GM04504 (cell line): Measurements from ENCODE around the gene CD33.
"Not testable (repeated sequence)": the region's sequence is repeated elsewhere in the genome, so short reads cannot be mapped to it uniquely, and the experiment has no call there.

Source experiments
- DNase-seq: peaks from one replicate; pipeline ENCODE4 v3.0.0-alpha.2; 2012; ENCODE audit warnings: low read depth

CD33 gene

GRCh38 chr19:51210874-51211361 lies 14.0 kb upstream of the CD33 start:
- DNase-seq, result not testable (repeated sequence)

- no peak for DNase-seq
Measured at GRCh38 chr19:51211833-51212232, 13.0 kb upstream of the CD33 start.

GRCh38 chr19:51219307-51219706 lies 5.6 kb upstream of the CD33 start:
- no peak for DNase-seq

GRCh38 chr19:51219971-51220370 lies 4.9 kb upstream of the CD33 start:
- DNase-seq, result no peak

GRCh38 chr19:51220996-51221395 lies 3.9 kb upstream of the CD33 start:
- no peak for DNase-seq

GRCh38 chr19:51224163-51224641 lies 678 bp upstream of the CD33 start:
- DNase-seq, result no peak

GRCh38 chr19:51226067-51226466 lies 1.2 kb downstream of the CD33 start:
- no peak for DNase-seq

GRCh38 chr19:51227326-51227725 lies 2.4 kb downstream of the CD33 start:
- no peak for DNase-seq

GRCh38 chr19:51227966-51228365 lies 3.1 kb downstream of the CD33 start:
- no peak for DNase-seq

- no peak for DNase-seq
Measured at GRCh38 chr19:51240866-51241265, 16.0 kb downstream of the CD33 start.

- DNase-seq, result no peak
Measured at GRCh38 chr19:51242881-51243630, 18.2 kb downstream of the CD33 start.

GRCh38 chr19:51246164-51246552 lies 21.3 kb downstream of the CD33 start:
- DNase-seq, result no peak

GRCh38 chr19:51247972-51248590 lies 23.2 kb downstream of the CD33 start:
- DNase-seq, result no peak

- DNase-seq, result no peak
Measured at GRCh38 chr19:51250786-51251467, 26.0 kb downstream of the CD33 start, which contains the start of gene SIGLECL1. TSS of gene SIGLECL1 (plus strand) at chr19:51251080. CDS start at chr19:51264073, 12,993 bp downstream.

- DNase-seq, result no peak
Measured at GRCh38 chr19:51251468-51251820, 26.6 kb downstream of the CD33 start.

- no peak for DNase-seq
Measured at GRCh38 chr19:51252306-51253079, 27.6 kb downstream of the CD33 start.

- no peak for DNase-seq
Measured at GRCh38 chr19:51253088-51253806, 28.4 kb downstream of the CD33 start.

GRCh38 chr19:51256155-51256625 lies 31.3 kb downstream of the CD33 start:
- no peak for DNase-seq

GRCh38 chr19:51257471-51257870 lies 32.6 kb downstream of the CD33 start:
- DNase-seq, result no peak

- no peak for DNase-seq
Measured at GRCh38 chr19:51258165-51259160, 33.6 kb downstream of the CD33 start.
